Endothelial cell of umbilical vein (primary cell): ENCODE results near the gene HOXB4. TPM values are rescaled to one million over a fixed set of nuclear protein-coding genes. Genes with fewer than 3 reads are reported as not detected.
A peak's percentile ranks its signal among the peaks of the same experiment; 100 is the strongest.

Experiments used
- BruUV-seq: library from RNA; stranded (reverse); fragments of 400-500 nt; replicated peaks from 2 replicates; lab custom pipeline; 2021; lab: Mats Ljungman, UMichigan
- CTCF ChIA-PET: fragments of 300-600, 350-600 bp; sonication (Branson Sonifier 250); formaldehyde crosslinking; loops from one replicate; lab custom pipeline; 2021; ENCODE audit warnings: antibody characterized with exemption, inconsistent platforms; lab: Charles Lee
- POLR2A ChIA-PET: fragments of 300-600, 350-600 bp; sonication (Branson Sonifier 250); formaldehyde crosslinking; loops from one replicate; lab custom pipeline; 2021; ENCODE audit warnings: antibody characterized with exemption, inconsistent platforms; lab: Charles Lee
- DNase-seq: peaks from one replicate; pipeline ENCODE4 v3.0.0-alpha.2; 2011; ENCODE audit warnings: low read depth, low spot score
- FAIRE-seq: peaks from 2 replicates; lab custom pipeline; 2011; peaks lifted over from hg19 to GRCh38; lab: Jason Lieb, UNC
- H2AFZ ChIP-seq: 2 replicates; pipeline ENCODE4 v1.6.0; 2012; ENCODE audit warnings: low read depth, low read length, control low read depth, inconsistent platforms
- H3K27ac ChIP-seq: 2 replicates; pipeline ENCODE4 v1.5.1; 2011; ENCODE audit warnings: low read depth, mild to moderate bottlenecking, control low read depth, low read length, moderate library complexity; ENCODE audit not compliant: insufficient read depth
- H3K27me3 ChIP-seq, 2 experiments: 2 replicates each; pipeline versions ENCODE4 v1.6.0 to v1.6.1; 2011; ENCODE audit warnings: low read length in 2 of 2, mixed read lengths in 1 of 2; ENCODE audit not compliant: control insufficient read depth in 2 of 2, insufficient read depth in 2 of 2
- H3K36me3 ChIP-seq, 2 experiments: 2 replicates in 1 of 2; 3 replicates in 1 of 2; pipeline ENCODE4 v1.5.1; 2011; ENCODE audit warnings: low read length in 2 of 2, mild to moderate bottlenecking in 1 of 2, moderate library complexity in 1 of 2; ENCODE audit not compliant: control insufficient read depth in 2 of 2, insufficient read depth in 2 of 2; ENCODE audit errors: extremely low read depth in 1 of 2
- H3K4me1 ChIP-seq: 3 replicates; pipeline ENCODE4 v1.5.1; 2011; ENCODE audit warnings: mild to moderate bottlenecking, low read length; ENCODE audit not compliant: control insufficient read depth, insufficient read depth; ENCODE audit errors: extremely low read depth
- H3K4me2 ChIP-seq: 2 replicates; pipeline ENCODE4 v1.6.1; 2011; ENCODE audit warnings: low read length, control low read depth, mixed read lengths; ENCODE audit not compliant: insufficient read depth
- H3K4me3 ChIP-seq, 3 experiments: fragments of 200-600 bp in 1 of 3; sonication (generic), shearing (Covaris generic) in 1 of 3; replicated peaks in 1 of 3; 2 replicates each; pipeline ENCODE4 v1.5.1; 2011 to 2016; ENCODE audit warnings: control low read depth in 3 of 3, low read length in 3 of 3, mild to moderate bottlenecking in 2 of 3, inconsistent platforms in 1 of 3, low read depth in 1 of 3, moderate library complexity in 1 of 3; ENCODE audit not compliant: insufficient read depth in 1 of 3
- H3K79me2 ChIP-seq: 2 replicates; pipeline ENCODE4 v1.6.0; 2012; ENCODE audit warnings: low read length, inconsistent platforms; ENCODE audit not compliant: control insufficient read depth, insufficient read depth
- H3K9ac ChIP-seq: replicated peaks from 2 replicates; pipeline ENCODE3; 2011; ENCODE audit warnings: low read length, control low read depth; ENCODE audit not compliant: insufficient read depth; ENCODE audit errors: extremely low read depth
- H3K9me1 ChIP-seq: replicated peaks from 3 replicates; pipeline ENCODE4 v1.6.0; 2011; ENCODE audit warnings: mild to moderate bottlenecking, low read length; ENCODE audit not compliant: control insufficient read depth, insufficient read depth; ENCODE audit errors: extremely low read depth
- H3K9me3 ChIP-seq: replicated peaks from 2 replicates; pipeline ENCODE4 v1.5.1; 2012; ENCODE audit warnings: low read length, inconsistent platforms; ENCODE audit not compliant: control insufficient read depth, insufficient read depth
- H4K20me1 ChIP-seq: replicated peaks from 2 replicates; pipeline ENCODE3; 2011; ENCODE audit warnings: mild to moderate bottlenecking, low read length; ENCODE audit not compliant: control insufficient read depth, insufficient read depth; ENCODE audit errors: extremely low read depth
- CTCF ChIP-seq, 2 donors: IDR thresholded peaks; 1 replicate in 1 of 2; 2 replicates in 1 of 2; pipeline ENCODE4 v1.5.1; 2011; ENCODE audit warnings: low read length in 2 of 2, mild to moderate bottlenecking in 2 of 2, moderate library complexity in 2 of 2, control low read depth in 1 of 2, inconsistent platforms in 1 of 2, low read depth in 1 of 2; ENCODE audit not compliant: insufficient read depth in 1 of 2; ENCODE audit errors: extremely low read depth in 1 of 2
- EZH2 ChIP-seq: IDR thresholded peaks from 2 replicates; pipeline ENCODE4 v1.6.1; 2012; ENCODE audit warnings: borderline replicate concordance, low read depth, mild to moderate bottlenecking, moderate library complexity, low read length, inconsistent platforms; ENCODE audit not compliant: severe bottlenecking
- FOS ChIP-seq: IDR thresholded peaks from 2 replicates; pipeline ENCODE4 v1.6.1; 2011; ENCODE audit warnings: mild to moderate bottlenecking, low read length, moderate library complexity, borderline replicate concordance; ENCODE audit not compliant: insufficient read depth
- GATA2 ChIP-seq: IDR thresholded peaks from 2 replicates; pipeline ENCODE4 v1.7.0; 2011; ENCODE audit warnings: low read depth, mild to moderate bottlenecking, moderate library complexity, mixed read lengths, low read length; ENCODE audit not compliant: insufficient read length, insufficient read depth
- JUN ChIP-seq: IDR thresholded peaks from 2 replicates; pipeline ENCODE4 v1.6.1; 2011; ENCODE audit warnings: borderline replicate concordance, low read depth; ENCODE audit not compliant: insufficient read length, insufficient read depth
- MAX ChIP-seq: IDR thresholded peaks from 2 replicates; pipeline ENCODE4 v1.6.1; 2011; ENCODE audit not compliant: insufficient read depth, insufficient read length
- MYC ChIP-seq: IDR thresholded peaks from one replicate; pipeline ENCODE4 v1.6.1; 2011; ENCODE audit warnings: mild to moderate bottlenecking, low read depth, low read length
- POLR2A ChIP-seq: IDR thresholded peaks from 2 replicates; pipeline ENCODE4 v1.6.1; 2012; ENCODE audit warnings: low read depth, mild to moderate bottlenecking, control low read depth, low read length
- POLR2AphosphoS5 ChIP-seq: IDR thresholded peaks from 2 replicates; pipeline ENCODE4 v1.6.1; 2012; ENCODE audit warnings: low read depth, mild to moderate bottlenecking, control low read depth, low read length, moderate library complexity; ENCODE audit not compliant: insufficient read depth
- dilution Hi-C: fragments of 300-500 bp; cut with MboI; formaldehyde crosslinking; loops from one replicate; pipeline ENCODE4 v1.15.0; 2019; ENCODE audit warnings: low sequenced_read_pairs; ENCODE audit not compliant: extremely low pct_ligation_motif_present
- intact Hi-C: fragments of 100-400 bp; cut with micrococcal nuclease; formaldehyde crosslinking; loops from one replicate; pipeline ENCODE4 v1.10.0; 2022
- microRNA counts: library from miRNA; unstranded; fragments of <30 nt; microRNA quantifications from one replicate; lab custom pipeline; 2016
- polyA plus RNA-seq, 4 experiments: library from polyadenylated mRNA; depleted of rRNA in 3 of 4; stranded (reverse) in 3 of 4; unstranded in 1 of 4; fragments of >200 nt; gene quantifications; 2 replicates each; pipeline versions ENCODE4 v1.2.1 to v1.2.3, GENCODE V29; 2011 to 2012; ENCODE audit warnings: missing spikeins in 1 of 4
- total RNA-seq: library from RNA; stranded (reverse); gene quantifications from 2 replicates; pipeline ENCODE4 v1.2.3, GENCODE V29; 2021

The HOXB4 gene
- total and polyA plus RNA-seq, 2 donors (not counting 3 experiments of a cell fraction or from before 2014, with no cell fraction given), result 4.6 to 13.1 TPM

- dilution Hi-C loops, result no loop called here
Measured at GRCh38 chr17:48526608-48527546, 51.3 kb downstream of the HOXB4 start.

More at GRCh38 chr17:48526608-48527546, 51.3 kb downstream of the HOXB4 start:
- no peaks in the 10 kb centered on the region for H3K9me3 ChIP-seq
- peak overlapping the region; percentile 49 for H2AFZ ChIP-seq
- no peaks in the 10 kb centered on the region for H3K36me3 ChIP-seq
- no peak overlapping the region for H3K9ac ChIP-seq
- peaks cover 16 to 20% of the 10 kb centered on the region in 2 experiments for H3K27me3 ChIP-seq
- no peaks in the 10 kb centered on the region for H4K20me1 ChIP-seq
- ChIA-PET CTCF (interaction anchor here (0.6 kb wide), 1 partner anchor 53 kb away, joined by 3 read pairs; no protein-coding TSS in a partner anchor), POLR2A (no interaction called here)
- H3K4me3 ChIP-seq, result no peak overlapping the region
- TF ChIP-seq EZH2 (no peak), JUN (no peak), POLR2A (no peak), POLR2AphosphoS5 (no peak), GATA2 (no peak), MAX (no peak), MYC (no peak), CTCF (IDR thresholded peaks at IDR 0.05; ENCODE audit: extremely low read depth in 1 of 2, insufficient read depth in 1 of 2, low read depth in 1 of 2, low read length in 2 of 2) (no peak), FOS (no peak)
- FAIRE-seq (no peak), DNase-seq (no peak)
- no peak overlapping the region for H3K27ac ChIP-seq
- no peaks in the 10 kb centered on the region for H3K9me1 ChIP-seq
- H3K4me2 ChIP-seq, result no peak overlapping the region
- no peaks in the 10 kb centered on the region for H3K4me1 ChIP-seq
- intact Hi-C loops, result no loop called here
- H3K79me2 ChIP-seq, result no peaks in the 10 kb centered on the region
- no TSS peak for BruUV-seq

MicroRNA genes within 50 kb of the gene (microRNA counts, 767-probe panel; counts per million panel counts)
- microRNA hsa-miR-10a-5p (lab: Ali Mortazavi, UCI), result 723 counts per million, percentile 96 among the panel's probes with 10 or more counts

Other genes starting within 250 kb of the HOXB4 start
- gene SKAP1, start 148.1 kb downstream of the HOXB4 start, total RNA-seq, result 0.51 and 0.75 TPM in 2 replicates
- not detected in 2 replicates for gene SKAP1, start 148.1 kb downstream of the HOXB4 start, polyA plus RNA-seq
- not detected in 2 replicates for gene HOXB1, start 47.3 kb downstream of the HOXB4 start, total RNA-seq
- not detected in 2 replicates for gene HOXB1, start 47.3 kb downstream of the HOXB4 start, polyA plus RNA-seq
- 21.5 and 23.3 TPM in 2 replicates for gene HOXB2, start 33.2 kb downstream of the HOXB4 start, total RNA-seq
- gene HOXB2, start 33.2 kb downstream of the HOXB4 start, polyA plus RNA-seq, result 14.1 and 16.8 TPM in 2 replicates
- gene HOXB3, start 11.9 kb upstream of the HOXB4 start, total RNA-seq, result 45.0 and 56.6 TPM in 2 replicates
- 29.6 and 33.0 TPM in 2 replicates for gene HOXB3, start 11.9 kb upstream of the HOXB4 start, polyA plus RNA-seq
- gene HOXB5, start 15.4 kb upstream of the HOXB4 start, total RNA-seq, result 7.3 and 8.5 TPM in 2 replicates
- gene HOXB5, start 15.4 kb upstream of the HOXB4 start, polyA plus RNA-seq, result 2.0 and 2.6 TPM in 2 replicates
- gene HOXB6, start 26.6 kb upstream of the HOXB4 start, total RNA-seq, result 24.0 and 27.4 TPM in 2 replicates
- gene HOXB6, start 26.6 kb upstream of the HOXB4 start, polyA plus RNA-seq, result 8.8 and 10.0 TPM in 2 replicates
- gene HOXB7, start 32.7 kb upstream of the HOXB4 start, total RNA-seq, result 24.5 and 29.8 TPM in 2 replicates
- gene HOXB7, start 32.7 kb upstream of the HOXB4 start, polyA plus RNA-seq, result 23.5 and 24.2 TPM in 2 replicates
- gene HOXB8, start 36.9 kb upstream of the HOXB4 start, total RNA-seq, result 1.7 and 2.0 TPM in 2 replicates
- gene HOXB8, start 36.9 kb upstream of the HOXB4 start, polyA plus RNA-seq, result 1.6 and 2.4 TPM in 2 replicates
- gene HOXB9, start 48.0 kb upstream of the HOXB4 start, total RNA-seq, result 0.69 and 1.1 TPM in 2 replicates
- 0.49 and 0.79 TPM in 2 replicates for gene HOXB9, start 48.0 kb upstream of the HOXB4 start, polyA plus RNA-seq
- not detected in 2 replicates for gene PRAC1, start 144.2 kb upstream of the HOXB4 start, total RNA-seq
- gene PRAC1, start 144.2 kb upstream of the HOXB4 start, polyA plus RNA-seq, result not detected in 2 replicates
- not detected in 2 replicates for gene PRAC2, start 144.8 kb upstream of the HOXB4 start, total RNA-seq
- gene PRAC2, start 144.8 kb upstream of the HOXB4 start, polyA plus RNA-seq, result not detected in 2 replicates
- gene HOXB13, start 150.4 kb upstream of the HOXB4 start, total RNA-seq, result not detected in 2 replicates
- not detected in 2 replicates for gene HOXB13, start 150.4 kb upstream of the HOXB4 start, polyA plus RNA-seq
- not detected in 2 replicates for gene TTLL6, start 238.9 kb upstream of the HOXB4 start, total RNA-seq
- not detected in 2 replicates for gene TTLL6, start 238.9 kb upstream of the HOXB4 start, polyA plus RNA-seq